H1 (cell line): ENCODE data around the gene SRP9. TPM values are rescaled to one million over a fixed set of nuclear protein-coding genes. Genes with fewer than 3 reads are reported as not detected.

ENCODE experiments used
- RNF2 ChIP-seq: fragments of 200-900, 300-1000 bp; sonication (generic); IDR thresholded peaks from 2 replicates; pipeline ENCODE4 v1.7.1; 2016; ENCODE audit warnings: borderline replicate concordance, low read depth, mild to moderate bottlenecking, antibody characterized with exemption, low read length; ENCODE audit not compliant: poor library complexity, severe bottlenecking; ENCODE audit errors: missing control alignments
- polyA plus RNA-seq, 7 experiments: library from polyadenylated mRNA; depleted of rRNA in 3 of 7; stranded (reverse) in 5 of 7; unstranded in 2 of 7; fragments of >200 nt in 5 of 7; fragments of 200-250 nt in 2 of 7; gene quantifications; 1 replicate in 5 of 7; 2 replicates in 1 of 7; 4 replicates in 1 of 7; pipeline versions ENCODE4 v1.2.1 to v1.2.3, GENCODE V29; 2011 to 2013; ENCODE audit warnings: missing spikeins in 2 of 7, mixed read lengths in 2 of 7
- small RNA-seq: library from polyadenylated mRNA; stranded (forward); fragments of <200 nt; extraction: miRNeasy Mini kit (QIAGEN cat#:217004); gene quantifications from one replicate; pipeline ENCODE3, GENCODE V24; 2013; ENCODE audit not compliant: insufficient read depth
- total RNA-seq: library from RNA; stranded (reverse); fragmentation: NEBNext Ultra II Directional; extraction: Animal tissue kit (Norgen Biotek cat#: 25700); gene quantifications from 2 replicates; pipeline ENCODE4 v1.2.1, GENCODE V29; 2021

Gene SRP9
- total and polyA plus RNA-seq, 2 of the 8 experiments (the other 6 are each of a cell fraction or from before 2014, with no cell fraction given), result 446 to 572 TPM

- TF ChIP-seq RNF2, result no peak
Measured at GRCh38 chr1:225838793-225839192, 61.2 kb downstream of the SRP9 start (continued).

Small RNAs within 50 kb of the gene (small RNA-seq; reads per million reads assigned to genes)
- not detected for gene RNU6-1304P

Other genes starting within 250 kb of the SRP9 start
- gene ENAH, start 124.7 kb upstream of the SRP9 start, total RNA-seq, result 318 and 335 TPM in 2 replicates
- 33.1 and 39.1 TPM in 2 replicates for gene ENAH, start 124.7 kb upstream of the SRP9 start, polyA plus RNA-seq (2011; rRNA removed)
- gene EPHX1, start 32.3 kb downstream of the SRP9 start, total RNA-seq, result 79.1 and 80.0 TPM in 2 replicates
- 45.3 and 47.6 TPM in 2 replicates for gene EPHX1, start 32.3 kb downstream of the SRP9 start, polyA plus RNA-seq (2011; rRNA removed)
- 41.2 and 55.4 TPM in 2 replicates for gene TMEM63A, start 104.6 kb downstream of the SRP9 start, total RNA-seq
- gene TMEM63A, start 104.6 kb downstream of the SRP9 start, polyA plus RNA-seq (2011; rRNA removed), result 26.1 and 38.5 TPM in 2 replicates
- 8.4 and 11.7 TPM in 2 replicates for gene LEFTY1, start 111.3 kb downstream of the SRP9 start, total RNA-seq
- 4.5 and 7.3 TPM in 2 replicates for gene LEFTY1, start 111.3 kb downstream of the SRP9 start, polyA plus RNA-seq (2011; rRNA removed)
- gene PYCR2, start 146.4 kb downstream of the SRP9 start, total RNA-seq, result 84.3 and 84.6 TPM in 2 replicates
- gene PYCR2, start 146.4 kb downstream of the SRP9 start, polyA plus RNA-seq (2011; rRNA removed), result 79.3 and 96.6 TPM in 2 replicates
- 3.2 and 4.3 TPM in 2 replicates for gene LEFTY2, start 163.4 kb downstream of the SRP9 start, total RNA-seq
- gene LEFTY2, start 163.4 kb downstream of the SRP9 start, polyA plus RNA-seq (2011; rRNA removed), result 2.6 and 2.9 TPM in 2 replicates
- 16.5 and 16.7 TPM in 2 replicates for gene SDE2, start 221.5 kb downstream of the SRP9 start, total RNA-seq
- gene SDE2, start 221.5 kb downstream of the SRP9 start, polyA plus RNA-seq (2011; rRNA removed), result 8.0 and 8.5 TPM in 2 replicates